Liver (tissue), 9 donors: ENCODE results near the gene PAFAH1B2. TPM values are rescaled to one million over a fixed set of nuclear protein-coding genes. Genes with fewer than 3 reads are reported as not detected.

Experiments used
- DNase-seq: peaks from one replicate; pipeline ENCODE4 v3.0.0-alpha.2; 2017; ENCODE audit warnings: low spot score
- H3K27ac ChIP-seq, 2 donors: one replicate each; pipeline ENCODE4 v1.7.0; 2013; ENCODE audit warnings: inconsistent platforms in 2 of 2, low read length in 2 of 2, control low read depth in 1 of 2, low read depth in 1 of 2, mild to moderate bottlenecking in 1 of 2
- H3K27me3 ChIP-seq, 4 donors: one replicate each; pipeline versions ENCODE4 v1.6.1 to v1.7.0; 2013; ENCODE audit warnings: low read length in 3 of 4, inconsistent platforms in 1 of 4, mild to moderate bottlenecking in 1 of 4, moderate library complexity in 1 of 4; ENCODE audit not compliant: control insufficient read depth in 4 of 4, insufficient read depth in 4 of 4
- H3K36me3 ChIP-seq, 4 donors: one replicate each; pipeline versions ENCODE4 v1.6.1 to v1.7.0; 2013; ENCODE audit warnings: low read length in 3 of 4, mild to moderate bottlenecking in 3 of 4, low read depth in 1 of 4, moderate library complexity in 1 of 4; ENCODE audit not compliant: control insufficient read depth in 4 of 4, insufficient read depth in 3 of 4
- H3K4me1 ChIP-seq, 4 donors: one replicate each; pipeline versions ENCODE4 v1.6.1 to v1.7.0; 2013; ENCODE audit warnings: low read length in 3 of 4, mild to moderate bottlenecking in 3 of 4, moderate library complexity in 1 of 4; ENCODE audit not compliant: control insufficient read depth in 4 of 4, insufficient read depth in 4 of 4
- H3K4me3 ChIP-seq, 3 donors: one replicate each; pipeline versions ENCODE4 v1.6.1 to v1.7.0; 2013; ENCODE audit warnings: low read length in 3 of 3, control low read depth in 1 of 3, low read depth in 1 of 3, mild to moderate bottlenecking in 1 of 3
- H3K9ac ChIP-seq, 2 donors: one replicate each; pipeline ENCODE4 v1.7.0; 2013; ENCODE audit warnings: low read length in 2 of 2, mild to moderate bottlenecking in 2 of 2, moderate library complexity in 2 of 2, control low read depth in 1 of 2, low read depth in 1 of 2
- H3K9me3 ChIP-seq, 4 donors: one replicate each; pipeline versions ENCODE4 v1.6.1 to v1.7.0; 2013; ENCODE audit warnings: low read length in 3 of 4; ENCODE audit not compliant: control insufficient read depth in 4 of 4
- ATF3 ChIP-seq: IDR thresholded peaks from 2 replicates; pipeline ENCODE4 v1.6.1; 2016; ENCODE audit warnings: antibody characterized with exemption
- EGR1 ChIP-seq, 2 donors: IDR thresholded peaks; 2 replicates each; pipeline ENCODE4 v1.6.1; 2016 to 2018; ENCODE audit warnings: antibody characterized with exemption in 2 of 2, low read depth in 2 of 2
- FOXA1 ChIP-seq: IDR thresholded peaks from 2 replicates; pipeline ENCODE4 v1.6.1; 2016; ENCODE audit warnings: antibody characterized with exemption
- FOXA2 ChIP-seq: IDR thresholded peaks from 2 replicates; pipeline ENCODE4 v1.6.1; 2016; ENCODE audit warnings: antibody characterized with exemption
- GABPA ChIP-seq, 2 donors: IDR thresholded peaks in 1 of 2; conservative IDR thresholded peaks in 1 of 2; 2 replicates each; pipeline ENCODE4 v1.6.1; 2016; ENCODE audit warnings: antibody characterized with exemption in 2 of 2, mild to moderate bottlenecking in 1 of 2, moderate library complexity in 1 of 2
- HNF4A ChIP-seq, 2 donors: conservative IDR thresholded peaks; 2 replicates each; pipeline ENCODE4 v1.6.1; 2016; ENCODE audit warnings: antibody characterized with exemption in 2 of 2, mild to moderate bottlenecking in 2 of 2
- HNF4G ChIP-seq: IDR thresholded peaks from 2 replicates; pipeline ENCODE4 v1.6.1; 2016; ENCODE audit warnings: antibody characterized with exemption
- JUND ChIP-seq, 2 donors: IDR thresholded peaks; 2 replicates each; pipeline ENCODE4 v1.6.1; 2016; ENCODE audit warnings: antibody characterized with exemption in 2 of 2
- MAX ChIP-seq: IDR thresholded peaks from 2 replicates; pipeline ENCODE4 v1.6.1; 2016; ENCODE audit warnings: antibody characterized with exemption
- NR2F2 ChIP-seq: IDR thresholded peaks from 2 replicates; pipeline ENCODE4 v1.6.1; 2016; ENCODE audit warnings: antibody characterized with exemption
- RAD21 ChIP-seq, 2 donors: IDR thresholded peaks; 2 replicates each; pipeline ENCODE4 v1.6.1; 2016; ENCODE audit warnings: antibody characterized with exemption in 2 of 2, mild to moderate bottlenecking in 2 of 2
- REST ChIP-seq: IDR thresholded peaks from 2 replicates; pipeline ENCODE4 v1.6.1; 2016; ENCODE audit warnings: antibody characterized with exemption, mild to moderate bottlenecking
- SP1 ChIP-seq: IDR thresholded peaks from 2 replicates; pipeline ENCODE4 v1.6.1; 2018; ENCODE audit warnings: antibody characterized with exemption, mild to moderate bottlenecking
- TAF1 ChIP-seq: conservative IDR thresholded peaks from 2 replicates; pipeline ENCODE4 v1.6.1; 2016; ENCODE audit warnings: antibody characterized with exemption, mild to moderate bottlenecking
- YY1 ChIP-seq: IDR thresholded peaks from 2 replicates; pipeline ENCODE4 v1.6.1; 2016; ENCODE audit warnings: antibody characterized with exemption, mild to moderate bottlenecking
- polyA plus RNA-seq, 2 donors: library from polyadenylated mRNA; stranded (reverse) in 1 of 2; unstranded in 1 of 2; fragments of 200-250 nt in 1 of 2; fragments of >200 nt in 1 of 2; fragmentation: Nextera tagmentation in 1 of 2; extraction: Ambion mirVana in 1 of 2; gene quantifications; one replicate each; pipeline versions ENCODE4 v1.2.1 to v1.2.3, GENCODE V29; 2013 to 2015
- total RNA-seq, 2 donors: library from RNA; depleted of rRNA; stranded (reverse); fragments of >200 nt; gene quantifications; one replicate each; pipeline ENCODE4 v1.2.3, GENCODE V29; 2014
- TF ChIP-seq, protein P1 (sequence below): IDR thresholded peaks from 2 replicates; pipeline ENCODE4 v1.6.1; 2016; ENCODE audit warnings: antibody characterized with exemption
- TF ChIP-seq, protein P2 (sequence below): fragments of 150-350 bp; IDR thresholded peaks from 2 replicates; pipeline ENCODE4 v1.5.1; 2017; ENCODE audit warnings: improper control_type of control experiment, low read depth, low read length; ENCODE audit not compliant: missing input control
- donor health status: healthy.
- donor health status: healthy.
- donor health status: healthy.
- donor health status: healthy.
- donor health status: healthy.

The PAFAH1B2 gene
- total and polyA plus RNA-seq, 4 donors: 12.7 to 39.8 (median 24.9) TPM

GRCh38 chr11:117117681-117118080 lies 26.4 kb upstream of the PAFAH1B2 start:
- H3K36me3 ChIP-seq: no peaks in the 10 kb centered on the region

GRCh38 chr11:117121176-117121575 lies 22.9 kb upstream of the PAFAH1B2 start:
- H3K4me3 ChIP-seq: no peak overlapping the region
- H3K36me3 ChIP-seq: no peaks in the 10 kb centered on the region
- no peaks in the 10 kb centered on the region for H3K27me3 ChIP-seq
- H3K4me1 ChIP-seq: no peaks in the 10 kb centered on the region
- no peak overlapping the region for H3K9ac ChIP-seq
- no peak for DNase-seq
- H3K9me3 ChIP-seq: no peaks in the 10 kb centered on the region
- H3K27ac ChIP-seq: no peak overlapping the region
- no peak for TF ChIP-seq JUND (IDR thresholded peaks at IDR 0.05)
- TF ChIP-seq FOXA1: no peak
- TF ChIP-seq EGR1 (IDR thresholded peaks at IDR 0.05; ENCODE audit: low read depth in 2 of 2): no peak
- TF ChIP-seq RAD21 (IDR thresholded peaks at IDR 0.05): no peak
- TF ChIP-seq REST: no peak
- TF ChIP-seq HNF4G: no peak
- TF ChIP-seq MAX: no peak
- TF ChIP-seq TAF1: no peak
- TF ChIP-seq SP1: no peak
- no peak for TF ChIP-seq GABPA (IDR thresholded peaks at IDR 0.05 in 1 of 2, conservative IDR thresholded peaks at IDR 0.05 in 1 of 2)
- TF ChIP-seq YY1: no peak

More at GRCh38 chr11:117117681-117118080, 26.4 kb upstream of the PAFAH1B2 start:
- no peaks in the 10 kb centered on the region for H3K27me3 ChIP-seq
- no peaks in the 10 kb centered on the region for H3K9me3 ChIP-seq
- DNase-seq: no peak
- no peak overlapping the region for H3K27ac ChIP-seq
- H3K4me1 ChIP-seq: no peaks in the 10 kb centered on the region
- H3K4me3 ChIP-seq: no peak overlapping the region
- no peak overlapping the region for H3K9ac ChIP-seq
- TF ChIP-seq FOXA2 (no peak), ATF3 (no peak), TAF1 (no peak), JUND (IDR thresholded peaks at IDR 0.05) (no peak), HNF4G (no peak), EGR1 (IDR thresholded peaks at IDR 0.05; ENCODE audit: low read depth in 2 of 2) (no peak), NR2F2 (no peak), HNF4A (conservative IDR thresholded peaks at IDR 0.05) (no peak), YY1 (no peak)
- TF ChIP-seq, protein P1, sequence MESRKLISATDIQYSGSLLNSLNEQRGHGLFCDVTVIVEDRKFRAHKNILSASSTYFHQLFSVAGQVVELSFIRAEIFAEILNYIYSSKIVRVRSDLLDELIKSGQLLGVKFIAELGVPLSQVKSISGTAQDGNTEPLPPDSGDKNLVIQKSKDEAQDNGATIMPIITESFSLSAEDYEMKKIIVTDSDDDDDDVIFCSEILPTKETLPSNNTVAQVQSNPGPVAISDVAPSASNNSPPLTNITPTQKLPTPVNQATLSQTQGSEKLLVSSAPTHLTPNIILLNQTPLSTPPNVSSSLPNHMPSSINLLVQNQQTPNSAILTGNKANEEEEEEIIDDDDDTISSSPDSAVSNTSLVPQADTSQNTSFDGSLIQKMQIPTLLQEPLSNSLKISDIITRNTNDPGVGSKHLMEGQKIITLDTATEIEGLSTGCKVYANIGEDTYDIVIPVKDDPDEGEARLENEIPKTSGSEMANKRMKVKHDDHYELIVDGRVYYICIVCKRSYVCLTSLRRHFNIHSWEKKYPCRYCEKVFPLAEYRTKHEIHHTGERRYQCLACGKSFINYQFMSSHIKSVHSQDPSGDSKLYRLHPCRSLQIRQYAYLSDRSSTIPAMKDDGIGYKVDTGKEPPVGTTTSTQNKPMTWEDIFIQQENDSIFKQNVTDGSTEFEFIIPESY: no peak
- TF ChIP-seq, protein P2, sequence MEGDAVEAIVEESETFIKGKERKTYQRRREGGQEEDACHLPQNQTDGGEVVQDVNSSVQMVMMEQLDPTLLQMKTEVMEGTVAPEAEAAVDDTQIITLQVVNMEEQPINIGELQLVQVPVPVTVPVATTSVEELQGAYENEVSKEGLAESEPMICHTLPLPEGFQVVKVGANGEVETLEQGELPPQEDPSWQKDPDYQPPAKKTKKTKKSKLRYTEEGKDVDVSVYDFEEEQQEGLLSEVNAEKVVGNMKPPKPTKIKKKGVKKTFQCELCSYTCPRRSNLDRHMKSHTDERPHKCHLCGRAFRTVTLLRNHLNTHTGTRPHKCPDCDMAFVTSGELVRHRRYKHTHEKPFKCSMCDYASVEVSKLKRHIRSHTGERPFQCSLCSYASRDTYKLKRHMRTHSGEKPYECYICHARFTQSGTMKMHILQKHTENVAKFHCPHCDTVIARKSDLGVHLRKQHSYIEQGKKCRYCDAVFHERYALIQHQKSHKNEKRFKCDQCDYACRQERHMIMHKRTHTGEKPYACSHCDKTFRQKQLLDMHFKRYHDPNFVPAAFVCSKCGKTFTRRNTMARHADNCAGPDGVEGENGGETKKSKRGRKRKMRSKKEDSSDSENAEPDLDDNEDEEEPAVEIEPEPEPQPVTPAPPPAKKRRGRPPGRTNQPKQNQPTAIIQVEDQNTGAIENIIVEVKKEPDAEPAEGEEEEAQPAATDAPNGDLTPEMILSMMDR: no peak
